ENCODE data around the gene USP2. TPM values are rescaled to one million over a fixed set of nuclear protein-coding genes. Genes with fewer than 3 reads are reported as not detected.

USP2 gene
- total RNA-seq (2012; rRNA removed): under 0.01 and 0.18 TPM in 2 replicates
- 0.63 and 0.79 TPM in 2 replicates for polyA plus RNA-seq (2012; rRNA removed)
- 0.25 and 0.74 TPM in 2 replicates for polyA plus RNA-seq (2012; cell fraction: cytosol; rRNA removed)
- 1.8 and 3.1 TPM in 2 replicates for polyA plus RNA-seq (2012; cell fraction: nucleus; rRNA removed; ENCODE audit: low replicate concordance)
- Bru-seq, nascent RNA: percentile 31 among the genes with signal in this experiment
- percentile 26 among the genes with signal in this experiment for BruChase-seq, experiment 1, labeled RNA remaining after a 6-hour chase
- percentile 29 among the genes with signal in this experiment for BruChase-seq, experiment 2, labeled RNA remaining after a 2-hour chase
- long read RNA-seq, partial matches to known transcripts: 0 of 1 reads
- long read RNA-seq, other reads (novel, unspliced or antisense): 1 of 1 reads

GRCh38 chr11:119381181-119381988 lies at the start of gene USP2:
USP2 (minus strand) TSS chr11:119381690; CDS start chr11:119373480, 8,210 bp downstream.
- Histone ChIP-seq H3K4me1 (ENCODE audit: control insufficient read depth, insufficient read depth, low read length) (peaks cover 10% of the 10 kb centered on the region), H3K4ac (ENCODE audit: low read depth, low read length) (peak within 1 kb of the TSS; percentile 57; the same call in 1 of the 2 replicates), H3K27ac (ENCODE audit: insufficient read depth, low read length) (no peak within 1 kb of the TSS; the same call in 1 of the 2 replicates), H3K36me3 (ENCODE audit: control insufficient read depth, insufficient read depth, low read length) (no peaks in the 10 kb centered on the region), H2AFZ (replicated peaks; ENCODE audit: low read length, poor library complexity) (peak within 1 kb of the TSS; percentile 98), H3K79me1 (ENCODE audit: low read depth in 1 of 2, low read length in 2 of 2) (no peaks in the 10 kb centered on the region), H2BK15ac (ENCODE audit: low read depth, low read length) (peak within 1 kb of the TSS; percentile 11; the same call in 1 of the 3 replicates), H2AK5ac (ENCODE audit: low read depth, low read length) (peak within 1 kb of the TSS; percentile 15; the same call in 1 of the 2 replicates), H3K4me2 (ENCODE audit: low read depth, low read length) (peak within 1 kb of the TSS; percentile 83), H3K27me3 (ENCODE audit: control insufficient read depth, insufficient read depth, low read length) (peaks cover 20% of the 10 kb centered on the region), H3K9ac (ENCODE audit: low read depth, low read length) (peak within 1 kb of the TSS; percentile 36), H3K9me3 (ENCODE audit: control insufficient read depth, insufficient read depth, low read length) (no peaks in the 10 kb centered on the region), H4K91ac (ENCODE audit: insufficient read depth, low read depth, low read length) (no peak within 1 kb of the TSS), H3K23ac (ENCODE audit: low read depth, low read length) (no peak within 1 kb of the TSS), H4K8ac (ENCODE audit: low read depth in 2 of 2, low read length in 2 of 2) (no peak within 1 kb of the TSS), H2BK120ac (ENCODE audit: low read depth, low read length) (peak within 1 kb of the TSS; percentile 42; the same call in 1 of the 2 replicates), H2AK9ac (replicated peaks; ENCODE audit: low read depth, low read length, poor library complexity) (peak within 1 kb of the TSS; percentile 10), H3K18ac (ENCODE audit: low read depth, low read length) (no peak within 1 kb of the TSS), H3K56ac (ENCODE audit: extremely low read depth, insufficient read depth, low read length) (no peak within 1 kb of the TSS), H4K20me1 (ENCODE audit: insufficient read depth, low read length) (no peaks in the 10 kb centered on the region), H3K9me1 (ENCODE audit: insufficient read depth, low read length) (no peaks in the 10 kb centered on the region; the same call in 1 of the 2 replicates), H2BK20ac (ENCODE audit: low read depth, low read length) (no peak within 1 kb of the TSS), H2BK5ac (ENCODE audit: low read depth, low read length, poor library complexity, severe bottlenecking) (no peak within 1 kb of the TSS), H3K14ac (replicated peaks; ENCODE audit: low read depth, low read length) (peak within 1 kb of the TSS; percentile 54), H3K4me3 (ENCODE audit: insufficient read depth, low read depth, low read length) (peak within 1 kb of the TSS; percentile 50), H4K5ac (ENCODE audit: low read depth, low read length) (no peak within 1 kb of the TSS)
- intact Hi-C loops (cut with micrococcal nuclease): loop anchor here (1.0 to 2.0 kb wide), 2 partner anchors 41 to 93 kb away; partner anchors contain the start of gene THY1
- no TSS peak for BruUV-seq (replicated peaks)
- peak; percentile 99 for ATAC-seq (ENCODE audit: low read depth)
- peak; percentile 96 for DNase-seq
- ChIA-PET CTCF (interaction anchor here (0.8 to 3.2 kb wide), 11 partner anchors 9 to 348 kb away, joined by 3 to 23 read pairs (median 4); partner anchors contain the start of genes C1QTNF5 and NECTIN1), POLR2A (ENCODE audit: unreplicated experiment) (no interaction called here)
- 0% methylated on average over 38 of the region's 54 CpGs; no CpG with 5 or more reads in 1 of the 2 experiments for WGBS, 2 experiments (ENCODE audit: extremely low coverage in 2 of 2, insufficient read length in 1 of 2)
- dilution Hi-C loops (cut with HindIII; ENCODE audit: low sequenced_read_pairs, unreplicated experiment): no loop called here
- in situ Hi-C loops (cut with MboI; ENCODE audit: low sequenced_read_pairs): no loop called here
- TF ChIP-seq RCOR1 (IDR thresholded peaks at IDR 0.05; ENCODE audit: insufficient replicate concordance, low read length) (no peak), NFE2L2 (IDR thresholded peaks at IDR 0.05; ENCODE audit: low read depth, low read length) (no peak), MAFK (IDR thresholded peaks at IDR 0.05; ENCODE audit: low read depth, low read length) (no peak), RAD21 (IDR thresholded peaks at IDR 0.05; ENCODE audit: low read length) (peak; percentile 72), RFX5 (IDR thresholded peaks at IDR 0.05; ENCODE audit: low read depth, low read length) (peak; percentile 51; the same call in 1 of the 2 replicates), CTCF (conservative IDR thresholded peaks at IDR 0.05; ENCODE audit: low read depth, low read length) (peak; percentile 96), CHD1 (IDR thresholded peaks at IDR 0.05; ENCODE audit: low read depth, low read length) (no peak), MXI1 (IDR thresholded peaks at IDR 0.05; ENCODE audit: borderline replicate concordance, low read depth, low read length) (peak; percentile 100), ELK1 (IDR thresholded peaks at IDR 0.05; ENCODE audit: borderline replicate concordance, low read depth, low read length) (no peak), FOS (IDR thresholded peaks at IDR 0.05; ENCODE audit: low read depth, low read length) (no peak), SMC3 (IDR thresholded peaks at IDR 0.05; ENCODE audit: low read depth, low read length) (peak; percentile 67), CEBPB (IDR thresholded peaks at IDR 0.05; ENCODE audit: low read depth, low read length) (peak; percentile 92)

Data from IMR-90 (cell line).